Prostate gland (tissue), 2 donors: Measurements from ENCODE around the gene VPS13D. TPM values are rescaled to one million over a fixed set of nuclear protein-coding genes. Genes with fewer than 3 reads are reported as not detected.
A peak's percentile ranks its signal among the peaks of the same experiment; 100 is the strongest.

ENCODE experiments used
- DNase-seq: peaks from one replicate; pipeline ENCODE4 v3.0.0-alpha.2; 2019; ENCODE audit warnings: low spot score
- H3K27ac ChIP-seq, 2 donors: fragments of 200-600 bp; sonication (generic); 2 replicates each; pipeline ENCODE4 v1.5.1; 2017 to 2019
- H3K27me3 ChIP-seq: fragments of 200-600 bp; sonication (generic); replicated peaks from 2 replicates; pipeline ENCODE4 v1.5.1; 2019; ENCODE audit not compliant: insufficient read depth
- H3K36me3 ChIP-seq, 2 donors: fragments of 200-600 bp; sonication (generic); 1 replicate in 1 of 2; 2 replicates in 1 of 2; pipeline versions ENCODE4 v1.5.1 to v1.8.1; 2017 to 2019
- H3K4me1 ChIP-seq: fragments of 200-600 bp; sonication (generic); replicated peaks from 2 replicates; pipeline ENCODE4 v1.5.1; 2019
- H3K4me3 ChIP-seq, 2 donors: fragments of 200-600 bp; sonication (generic); 2 replicates each; pipeline ENCODE4 v1.5.1; 2017 to 2019
- H3K9me3 ChIP-seq: fragments of 200-600 bp; sonication (generic); 2 replicates; pipeline ENCODE4 v1.5.1; 2017
- CTCF ChIP-seq, 4 experiments: fragments of 200-600 bp in 2 of 4; fragments of 450-650 bp in 2 of 4; sonication (generic) in 2 of 4; IDR thresholded peaks; 1 replicate in 3 of 4; 2 replicates in 1 of 4; pipeline ENCODE4 v1.5.1; 2016 to 2019; ENCODE audit warnings: antibody characterized with exemption in 4 of 4, mild to moderate bottlenecking in 2 of 4, moderate library complexity in 2 of 4
- POLR2A ChIP-seq: fragments of 450-650 bp; IDR thresholded peaks from one replicate; pipeline ENCODE4 v1.6.1; 2016; ENCODE audit warnings: antibody characterized with exemption, mild to moderate bottlenecking
- POLR2AphosphoS5 ChIP-seq: sonication (generic); formaldehyde crosslinking; IDR thresholded peaks from one replicate; pipeline ENCODE4 v1.6.1; 2017; ENCODE audit warnings: antibody characterized with exemption
- WGBS: methylation state at CpG from one replicate; pipeline ENCODE4 v1.1.5; 2018; 5-methylcytosine and 5-hydroxymethylcytosine counted together
- intact Hi-C: fragments of 100-400 bp; cut with DNase I; formaldehyde crosslinking; loops from one replicate; pipeline ENCODE4 v1.14.2; 2022
- total RNA-seq, 2 donors: library from RNA; depleted of rRNA; stranded (reverse); fragments of >200 nt; gene quantifications; one replicate each; pipeline ENCODE4 v1.1.0, GENCODE V29; 2016

Gene VPS13D
- total RNA-seq, 2 donors from 2014 or later: 60.7 to 80.8 TPM

GRCh38 chr1:12271033-12271432 is 41.2 kb downstream of the VPS13D start:
- H3K36me3 ChIP-seq: peaks cover 3 to 4% of the 10 kb centered on the region in 2 donors
- no peak for TF ChIP-seq POLR2A
- TF ChIP-seq POLR2AphosphoS5: no peak
- 79% methylated on average over 4 of the region's 4 CpGs for WGBS
- no peaks in the 10 kb centered on the region for H3K27me3 ChIP-seq
- no peak for DNase-seq
- H3K27ac ChIP-seq: no peak overlapping the region
- H3K4me3 ChIP-seq: no peak overlapping the region
- intact Hi-C loops: no loop called here
- no peaks in the 10 kb centered on the region for H3K9me3 ChIP-seq
- H3K4me1 ChIP-seq: no peaks in the 10 kb centered on the region

- Histone ChIP-seq H3K4me1 (no peaks in the 10 kb centered on the region), H3K9me3 (no peaks in the 10 kb centered on the region), H3K27ac (no peak overlapping the region), H3K4me3 (no peak overlapping the region), H3K36me3 (peaks cover 3 to 4% of the 10 kb centered on the region in 2 donors), H3K27me3 (no peaks in the 10 kb centered on the region)
- TF ChIP-seq POLR2A: no peak
- TF ChIP-seq CTCF (IDR thresholded peaks at IDR 0.05): no peak
- no peak for TF ChIP-seq POLR2AphosphoS5
- 67% methylated on average over 6 of the region's 6 CpGs for WGBS
- no peak for DNase-seq
- intact Hi-C loops: no loop called here
Measured at GRCh38 chr1:12272770-12273169, 42.9 kb downstream of the VPS13D start.

GRCh38 chr1:12275370-12275769 is 45.5 kb downstream of the VPS13D start:
- WGBS: 67% methylated on average over 4 of the region's 4 CpGs
- no peak for DNase-seq
- H3K27ac ChIP-seq: no peak overlapping the region

GRCh38 chr1:12276225-12276624 is 46.4 kb downstream of the VPS13D start:
- Histone ChIP-seq H3K4me1 (no peaks in the 10 kb centered on the region), H3K9me3 (no peaks in the 10 kb centered on the region), H3K4me3 (no peak overlapping the region), H3K36me3 (peaks cover 0 to 3% of the 10 kb centered on the region in 2 donors), H3K27ac (no peak overlapping the region), H3K27me3 (no peaks in the 10 kb centered on the region)
- TF ChIP-seq POLR2AphosphoS5: no peak
- TF ChIP-seq CTCF (IDR thresholded peaks at IDR 0.05): peak in 2 of 4 experiments; percentile 49 to 51
- no peak for TF ChIP-seq POLR2A
- intact Hi-C loops: loop anchor here (2.0 kb wide), 2 partner anchors 45 to 63 kb away; partner anchors contain the start of gene VPS13D
- DNase-seq: no peak
- 51% methylated on average over 7 of the region's 7 CpGs for WGBS

More at GRCh38 chr1:12275370-12275769, 45.5 kb downstream of the VPS13D start:
- Histone ChIP-seq H3K4me3 (no peak overlapping the region), H3K36me3 (peaks cover 0 to 3% of the 10 kb centered on the region in 2 donors), H3K9me3 (no peaks in the 10 kb centered on the region), H3K27me3 (no peaks in the 10 kb centered on the region), H3K4me1 (no peaks in the 10 kb centered on the region)
- TF ChIP-seq POLR2A (no peak), CTCF (IDR thresholded peaks at IDR 0.05) (peak; percentile 22 to 65 (median 47))
- intact Hi-C loops: no loop called here

- Histone ChIP-seq H3K4me1 (no peaks in the 10 kb centered on the region), H3K36me3 (no peaks in the 10 kb centered on the region), H3K4me3 (no peak overlapping the region), H3K9me3 (no peaks in the 10 kb centered on the region), H3K27me3 (no peaks in the 10 kb centered on the region), H3K27ac (no peak overlapping the region)
- WGBS: 75% methylated on average over 3 of the region's 3 CpGs
- intact Hi-C loops: no loop called here
- DNase-seq: no peak
- TF ChIP-seq POLR2AphosphoS5 (no peak), POLR2A (no peak), CTCF (IDR thresholded peaks at IDR 0.05) (no peak)
Measured at GRCh38 chr1:12279003-12279402, 49.2 kb downstream of the VPS13D start.
